Measurements from ENCODE around the gene MIPEP.

MIPEP gene

GRCh38 chr13:23735329-23735728, 153.9 kb downstream of the MIPEP start:
- ChIA-PET CTCF (interaction anchor here (1.6 kb wide), 1 partner anchor 14 kb away, joined by 4 read pairs; no protein-coding TSS in a partner anchor), POLR2A (no interaction called here)
- Histone ChIP-seq H3K9me3 (ENCODE audit: control extremely low read depth in 1 of 5, control insufficient read depth in 4 of 5, insufficient read depth in 2 of 5, low read depth in 1 of 5, low read length in 4 of 5) (no peaks in the 10 kb centered on the region), H3K4me1 (ENCODE audit: control extremely low read depth in 1 of 4, control insufficient read depth in 4 of 4, insufficient read depth in 4 of 4, low read length in 3 of 4) (no peaks in the 10 kb centered on the region), H3K27ac (ENCODE audit: insufficient read depth in 1 of 2, low read depth in 1 of 2, low read length in 2 of 2, poor library complexity in 1 of 2, severe bottlenecking in 2 of 2) (no peak overlapping the region), H3K4me3 (ENCODE audit: control insufficient read depth in 1 of 7, extremely low read depth in 1 of 7, insufficient read depth in 4 of 7, low read depth in 2 of 7, low read length in 6 of 7) (no peak overlapping the region), H3K36me3 (ENCODE audit: control insufficient read depth in 4 of 4, insufficient read depth in 4 of 4, low read length in 3 of 4) (peaks cover 0 to 2% (median 1%) of the 10 kb centered on the region in 4 experiments), H3K27me3 (replicated peaks in 2 of 5; ENCODE audit: control insufficient read depth in 4 of 5, insufficient read depth in 5 of 5, low read length in 4 of 5) (no peaks in the 10 kb centered on the region)
- no peak for DNase-seq
- 100% methylated on average over 1 of the region's 2 CpGs for WGBS (ENCODE audit: insufficient coverage)

- WGBS (ENCODE audit: insufficient coverage), result 100% methylated on average over 1 of the region's 3 CpGs
- ChIA-PET CTCF (no interaction called here), POLR2A (no interaction called here)
Observed at GRCh38 chr13:23731709-23732108, 157.5 kb downstream of the MIPEP start.

GRCh38 chr13:23730251-23730650, 158.9 kb downstream of the MIPEP start:
- WGBS (ENCODE audit: insufficient coverage), result 100% methylated on average over 3 of the region's 6 CpGs
- H3K4me3 ChIP-seq (ENCODE audit: control insufficient read depth in 1 of 7, extremely low read depth in 1 of 7, insufficient read depth in 4 of 7, low read depth in 2 of 7, low read length in 6 of 7), result no peak overlapping the region
- no peak for DNase-seq
- no peaks in the 10 kb centered on the region for H3K4me1 ChIP-seq (ENCODE audit: control extremely low read depth in 1 of 4, control insufficient read depth in 4 of 4, insufficient read depth in 4 of 4, low read length in 3 of 4)
- H3K36me3 ChIP-seq (ENCODE audit: control insufficient read depth in 4 of 4, insufficient read depth in 4 of 4, low read length in 3 of 4), result peaks cover 0 to 7% (median 2%) of the 10 kb centered on the region in 4 experiments
- H3K27ac ChIP-seq (ENCODE audit: insufficient read depth in 1 of 2, low read depth in 1 of 2, low read length in 2 of 2, poor library complexity in 1 of 2, severe bottlenecking in 2 of 2), result no peak overlapping the region
- H3K27me3 ChIP-seq (replicated peaks in 2 of 5; ENCODE audit: control insufficient read depth in 4 of 5, insufficient read depth in 5 of 5, low read length in 4 of 5), result no peaks in the 10 kb centered on the region
- CTCF ChIA-PET, result interaction anchor here (0.6 kb wide), 1 partner anchor 1508 kb away, joined by 3 read pairs; no protein-coding TSS in a partner anchor
- no peaks in the 10 kb centered on the region for H3K9me3 ChIP-seq (ENCODE audit: control extremely low read depth in 1 of 5, control insufficient read depth in 4 of 5, insufficient read depth in 2 of 5, low read depth in 1 of 5, low read length in 4 of 5)
- POLR2A ChIA-PET, result no interaction called here

More at GRCh38 chr13:23731709-23732108, 157.5 kb downstream of the MIPEP start:
- H3K4me1 ChIP-seq (ENCODE audit: control extremely low read depth in 1 of 4, control insufficient read depth in 4 of 4, insufficient read depth in 4 of 4, low read length in 3 of 4), result no peaks in the 10 kb centered on the region
- H3K9me3 ChIP-seq (ENCODE audit: control extremely low read depth in 1 of 5, control insufficient read depth in 4 of 5, insufficient read depth in 2 of 5, low read depth in 1 of 5, low read length in 4 of 5), result no peaks in the 10 kb centered on the region
- H3K27ac ChIP-seq (ENCODE audit: insufficient read depth in 1 of 2, low read depth in 1 of 2, low read length in 2 of 2, poor library complexity in 1 of 2, severe bottlenecking in 2 of 2), result no peak overlapping the region
- H3K36me3 ChIP-seq (ENCODE audit: control insufficient read depth in 4 of 4, insufficient read depth in 4 of 4, low read length in 3 of 4), result peaks cover 0 to 7% (median 2%) of the 10 kb centered on the region in 4 experiments
- H3K27me3 ChIP-seq (replicated peaks in 2 of 5; ENCODE audit: control insufficient read depth in 4 of 5, insufficient read depth in 5 of 5, low read length in 4 of 5), result no peaks in the 10 kb centered on the region
- DNase-seq, result no peak
- no peak overlapping the region for H3K4me3 ChIP-seq (ENCODE audit: control insufficient read depth in 1 of 7, extremely low read depth in 1 of 7, insufficient read depth in 4 of 7, low read depth in 2 of 7, low read length in 6 of 7)

- CTCF ChIA-PET, result no interaction called here
- Histone ChIP-seq H3K4me3 (ENCODE audit: control insufficient read depth in 1 of 7, extremely low read depth in 1 of 7, insufficient read depth in 4 of 7, low read depth in 2 of 7, low read length in 6 of 7) (no peak overlapping the region), H3K4me1 (ENCODE audit: control extremely low read depth in 1 of 4, control insufficient read depth in 4 of 4, insufficient read depth in 4 of 4, low read length in 3 of 4) (no peaks in the 10 kb centered on the region), H3K27ac (ENCODE audit: insufficient read depth in 1 of 2, low read depth in 1 of 2, low read length in 2 of 2, poor library complexity in 1 of 2, severe bottlenecking in 2 of 2) (no peak overlapping the region), H3K9me3 (ENCODE audit: control extremely low read depth in 1 of 5, control insufficient read depth in 4 of 5, insufficient read depth in 2 of 5, low read depth in 1 of 5, low read length in 4 of 5) (no peaks in the 10 kb centered on the region), H3K36me3 (ENCODE audit: control insufficient read depth in 4 of 4, insufficient read depth in 4 of 4, low read length in 3 of 4) (peaks cover 0 to 7% (median 2%) of the 10 kb centered on the region in 4 experiments), H3K27me3 (replicated peaks in 2 of 5; ENCODE audit: control insufficient read depth in 4 of 5, insufficient read depth in 5 of 5, low read length in 4 of 5) (no peaks in the 10 kb centered on the region)
- DNase-seq, result no peak
- POLR2A ChIA-PET, result no interaction called here
Observed at GRCh38 chr13:23729531-23729930, 159.7 kb downstream of the MIPEP start.

- no peak overlapping the region for H3K27ac ChIP-seq (ENCODE audit: insufficient read depth in 1 of 2, low read depth in 1 of 2, low read length in 2 of 2, poor library complexity in 1 of 2, severe bottlenecking in 2 of 2)
- ChIA-PET POLR2A (no interaction called here), CTCF (no interaction called here)
- DNase-seq, result no peak
- no peak overlapping the region for H3K4me3 ChIP-seq (ENCODE audit: control insufficient read depth in 1 of 7, extremely low read depth in 1 of 7, insufficient read depth in 4 of 7, low read depth in 2 of 7, low read length in 6 of 7)
- WGBS (ENCODE audit: insufficient coverage), result 90% methylated on average over 3 of the region's 3 CpGs
- H3K27me3 ChIP-seq (replicated peaks in 2 of 5; ENCODE audit: control insufficient read depth in 4 of 5, insufficient read depth in 5 of 5, low read length in 4 of 5), result no peaks in the 10 kb centered on the region
- H3K36me3 ChIP-seq (ENCODE audit: control insufficient read depth in 4 of 4, insufficient read depth in 4 of 4, low read length in 3 of 4), result peaks cover 0 to 7% (median 2%) of the 10 kb centered on the region in 4 experiments
- no peaks in the 10 kb centered on the region for H3K4me1 ChIP-seq (ENCODE audit: control extremely low read depth in 1 of 4, control insufficient read depth in 4 of 4, insufficient read depth in 4 of 4, low read length in 3 of 4)
- H3K9me3 ChIP-seq (ENCODE audit: control extremely low read depth in 1 of 5, control insufficient read depth in 4 of 5, insufficient read depth in 2 of 5, low read depth in 1 of 5, low read length in 4 of 5), result no peaks in the 10 kb centered on the region
Observed at GRCh38 chr13:23728807-23729206, 160.4 kb downstream of the MIPEP start.

GRCh38 chr13:23725922-23726321, 163.3 kb downstream of the MIPEP start:
- 98% methylated on average over 7 of the region's 10 CpGs for WGBS (ENCODE audit: insufficient coverage)
- no peaks in the 10 kb centered on the region for H3K9me3 ChIP-seq (ENCODE audit: control extremely low read depth in 1 of 5, control insufficient read depth in 4 of 5, insufficient read depth in 2 of 5, low read depth in 1 of 5, low read length in 4 of 5)
- H3K36me3 ChIP-seq (ENCODE audit: control insufficient read depth in 4 of 4, insufficient read depth in 4 of 4, low read length in 3 of 4), result peaks cover 0 to 7% (median 2%) of the 10 kb centered on the region in 4 experiments
- no peak overlapping the region for H3K27ac ChIP-seq (ENCODE audit: insufficient read depth in 1 of 2, low read depth in 1 of 2, low read length in 2 of 2, poor library complexity in 1 of 2, severe bottlenecking in 2 of 2)
- no peaks in the 10 kb centered on the region for H3K4me1 ChIP-seq (ENCODE audit: control extremely low read depth in 1 of 4, control insufficient read depth in 4 of 4, insufficient read depth in 4 of 4, low read length in 3 of 4)
- ChIA-PET POLR2A (no interaction called here), CTCF (interaction anchor here (1.0 kb wide), 1 partner anchor 10 kb away, joined by 3 read pairs; no protein-coding TSS in a partner anchor)
- no peaks in the 10 kb centered on the region for H3K27me3 ChIP-seq (replicated peaks in 2 of 5; ENCODE audit: control insufficient read depth in 4 of 5, insufficient read depth in 5 of 5, low read length in 4 of 5)
- DNase-seq, result no peak
- no peak overlapping the region for H3K4me3 ChIP-seq (ENCODE audit: control insufficient read depth in 1 of 7, extremely low read depth in 1 of 7, insufficient read depth in 4 of 7, low read depth in 2 of 7, low read length in 6 of 7)

GRCh38 chr13:23724196-23724970, 164.8 kb downstream of the MIPEP start:
- ChIA-PET CTCF (no interaction called here), POLR2A (no interaction called here)
- Histone ChIP-seq H3K4me1 (ENCODE audit: control extremely low read depth in 1 of 4, control insufficient read depth in 4 of 4, insufficient read depth in 4 of 4, low read length in 3 of 4) (no peaks in the 10 kb centered on the region), H3K4me3 (ENCODE audit: control insufficient read depth in 1 of 7, extremely low read depth in 1 of 7, insufficient read depth in 4 of 7, low read depth in 2 of 7, low read length in 6 of 7) (no peak overlapping the region), H3K27me3 (replicated peaks in 2 of 5; ENCODE audit: control insufficient read depth in 4 of 5, insufficient read depth in 5 of 5, low read length in 4 of 5) (no peaks in the 10 kb centered on the region), H3K27ac (ENCODE audit: insufficient read depth in 1 of 2, low read depth in 1 of 2, low read length in 2 of 2, poor library complexity in 1 of 2, severe bottlenecking in 2 of 2) (no peak overlapping the region), H3K9me3 (ENCODE audit: control extremely low read depth in 1 of 5, control insufficient read depth in 4 of 5, insufficient read depth in 2 of 5, low read depth in 1 of 5, low read length in 4 of 5) (no peaks in the 10 kb centered on the region), H3K36me3 (ENCODE audit: control insufficient read depth in 4 of 4, insufficient read depth in 4 of 4, low read length in 3 of 4) (peaks cover 0 to 7% (median 2%) of the 10 kb centered on the region in 4 experiments)
- WGBS (ENCODE audit: insufficient coverage), result 94% methylated on average over 4 of the region's 7 CpGs
- no peak for DNase-seq
